Measurements from ENCODE around the gene JAKMIP1.
"Not testable (repeated sequence)": the region's sequence is repeated elsewhere in the genome, so short reads cannot be mapped to it uniquely, and the experiment has no call there.

JAKMIP1 gene

GRCh38 chr4:6142935-6143602 lies 57.3 kb downstream of the JAKMIP1 start:
- Histone ChIP-seq H3K4me1 (ENCODE audit: control insufficient read depth, insufficient read depth, low read length) (no peaks in the 10 kb centered on the region), H3K27ac (ENCODE audit: low read length) (no peak overlapping the region), H3K4me3 (ENCODE audit: low read length) (no peak overlapping the region), H3K27me3 (ENCODE audit: control insufficient read depth, insufficient read depth, low read length) (no peaks in the 10 kb centered on the region), H3K36me3 (ENCODE audit: control insufficient read depth, insufficient read depth, low read length) (no peaks in the 10 kb centered on the region), H3K9me3 (ENCODE audit: control insufficient read depth, insufficient read depth, low read length) (no peaks in the 10 kb centered on the region)
- DNase-seq (ENCODE audit: low read depth, low spot score): no peak
- no CpG with 5 or more reads among the region's 8 CpGs for WGBS (ENCODE audit: insufficient coverage, insufficient read length)

- no CpG with 5 or more reads among the region's 7 CpGs for WGBS (ENCODE audit: insufficient coverage, insufficient read length)
- H3K36me3 ChIP-seq (ENCODE audit: control insufficient read depth, insufficient read depth, low read length): no peaks in the 10 kb centered on the region
- no peaks in the 10 kb centered on the region for H3K4me1 ChIP-seq (ENCODE audit: control insufficient read depth, insufficient read depth, low read length)
- H3K27ac ChIP-seq (ENCODE audit: low read length): no peak overlapping the region
- H3K9me3 ChIP-seq (ENCODE audit: control insufficient read depth, insufficient read depth, low read length): no peaks in the 10 kb centered on the region
- H3K27me3 ChIP-seq (ENCODE audit: control insufficient read depth, insufficient read depth, low read length): no peaks in the 10 kb centered on the region
- H3K4me3 ChIP-seq (ENCODE audit: low read length): no peak overlapping the region
- DNase-seq (ENCODE audit: low read depth, low spot score): no peak
These were observed 57.8 kb downstream of the JAKMIP1 start for GRCh38 chr4:6142511-6142910.

DNA sequence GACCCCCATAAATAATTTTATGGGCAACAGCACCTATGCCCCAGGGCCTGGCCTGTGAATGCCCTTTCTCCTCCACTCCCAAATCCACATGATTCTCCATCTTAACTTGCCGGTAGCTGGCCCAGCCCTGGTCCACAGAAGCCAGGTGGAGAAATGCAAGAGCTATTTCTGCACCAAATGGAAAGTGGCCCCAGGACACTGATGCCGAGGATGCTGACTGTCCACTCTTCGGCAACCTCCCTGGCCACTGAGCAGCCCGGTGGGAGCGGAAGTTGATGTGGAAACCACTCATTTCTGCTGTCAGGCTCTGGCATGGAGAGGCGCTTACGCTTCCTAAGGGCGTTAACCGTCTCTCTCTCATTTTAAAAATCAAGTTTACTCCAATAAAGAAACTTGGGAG lies 58.8 kb downstream of the JAKMIP1 start:
- Histone ChIP-seq H3K27ac (ENCODE audit: low read length) (no peak overlapping the region), H3K27me3 (ENCODE audit: control insufficient read depth, insufficient read depth, low read length) (no peaks in the 10 kb centered on the region), H3K9me3 (ENCODE audit: control insufficient read depth, insufficient read depth, low read length) (no peaks in the 10 kb centered on the region), H3K4me3 (ENCODE audit: low read length) (no peak overlapping the region), H3K4me1 (ENCODE audit: control insufficient read depth, insufficient read depth, low read length) (peaks cover 1% of the 10 kb centered on the region; the same call in 1 of the 2 replicates), H3K36me3 (ENCODE audit: control insufficient read depth, insufficient read depth, low read length) (no peaks in the 10 kb centered on the region)
- DNase-seq (ENCODE audit: low read depth, low spot score): no peak
- WGBS (ENCODE audit: insufficient coverage, insufficient read length): no CpG with 5 or more reads among the region's 9 CpGs

DNA sequence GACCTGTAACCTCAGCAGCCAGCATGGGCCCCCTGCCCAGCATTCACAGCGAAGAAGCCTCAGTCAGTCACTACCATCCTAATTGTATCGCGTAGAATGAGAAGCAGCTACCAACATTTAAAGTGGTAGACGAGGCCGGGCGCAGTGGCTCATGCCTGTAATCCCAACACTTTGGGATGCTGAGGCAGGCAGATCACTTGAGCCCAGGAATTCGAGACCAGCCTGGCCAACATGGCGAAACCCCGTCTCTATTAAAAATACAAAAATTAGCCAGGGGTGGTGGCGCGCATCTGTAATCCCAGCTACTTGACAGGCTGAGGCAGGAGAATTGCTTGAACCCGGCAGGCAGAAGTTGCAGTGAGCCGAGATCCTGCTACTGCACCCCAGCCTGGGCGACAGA lies 59.3 kb downstream of the JAKMIP1 start:
- no CpG with 5 or more reads among the region's 14 CpGs for WGBS (ENCODE audit: insufficient coverage, insufficient read length)
- not testable (repeated sequence) for H3K9me3 ChIP-seq (ENCODE audit: control insufficient read depth, insufficient read depth, low read length)

GRCh38 chr4:6137747-6138135 lies 62.6 kb downstream of the JAKMIP1 start:
- no CpG with 5 or more reads among the region's 3 CpGs for WGBS (ENCODE audit: insufficient coverage, insufficient read length)
- Histone ChIP-seq H3K4me3 (ENCODE audit: low read length) (no peak overlapping the region), H3K27me3 (ENCODE audit: control insufficient read depth, insufficient read depth, low read length) (no peaks in the 10 kb centered on the region), H3K4me1 (ENCODE audit: control insufficient read depth, insufficient read depth, low read length) (peaks cover 2% of the 10 kb centered on the region; the same call in 1 of the 2 replicates), H3K27ac (ENCODE audit: low read length) (no peak overlapping the region), H3K9me3 (ENCODE audit: control insufficient read depth, insufficient read depth, low read length) (no peaks in the 10 kb centered on the region), H3K36me3 (ENCODE audit: control insufficient read depth, insufficient read depth, low read length) (no peaks in the 10 kb centered on the region)
- DNase-seq (ENCODE audit: low read depth, low spot score): no peak

More for the DNA sequence above, 59.3 kb downstream of the JAKMIP1 start:
- not testable (repeated sequence) for H3K36me3 ChIP-seq (ENCODE audit: control insufficient read depth, insufficient read depth, low read length); DNase-seq (ENCODE audit: low read depth, low spot score); H3K4me3 ChIP-seq (ENCODE audit: low read length); H3K27ac ChIP-seq (ENCODE audit: low read length); H3K4me1 ChIP-seq (ENCODE audit: control insufficient read depth, insufficient read depth, low read length); H3K27me3 ChIP-seq (ENCODE audit: control insufficient read depth, insufficient read depth, low read length)

GRCh38 chr4:6137027-6137746 lies 63.2 kb downstream of the JAKMIP1 start:
- WGBS (ENCODE audit: insufficient coverage, insufficient read length): no CpG with 5 or more reads among the region's 22 CpGs
- Histone ChIP-seq H3K27me3 (ENCODE audit: control insufficient read depth, insufficient read depth, low read length) (no peaks in the 10 kb centered on the region), H3K27ac (ENCODE audit: low read length) (no peak overlapping the region), H3K36me3 (ENCODE audit: control insufficient read depth, insufficient read depth, low read length) (no peaks in the 10 kb centered on the region), H3K9me3 (ENCODE audit: control insufficient read depth, insufficient read depth, low read length) (no peaks in the 10 kb centered on the region), H3K4me1 (ENCODE audit: control insufficient read depth, insufficient read depth, low read length) (peaks cover 2% of the 10 kb centered on the region; the same call in 1 of the 2 replicates), H3K4me3 (ENCODE audit: low read length) (no peak overlapping the region)
- no peak for DNase-seq (ENCODE audit: low read depth, low spot score)

DNA sequence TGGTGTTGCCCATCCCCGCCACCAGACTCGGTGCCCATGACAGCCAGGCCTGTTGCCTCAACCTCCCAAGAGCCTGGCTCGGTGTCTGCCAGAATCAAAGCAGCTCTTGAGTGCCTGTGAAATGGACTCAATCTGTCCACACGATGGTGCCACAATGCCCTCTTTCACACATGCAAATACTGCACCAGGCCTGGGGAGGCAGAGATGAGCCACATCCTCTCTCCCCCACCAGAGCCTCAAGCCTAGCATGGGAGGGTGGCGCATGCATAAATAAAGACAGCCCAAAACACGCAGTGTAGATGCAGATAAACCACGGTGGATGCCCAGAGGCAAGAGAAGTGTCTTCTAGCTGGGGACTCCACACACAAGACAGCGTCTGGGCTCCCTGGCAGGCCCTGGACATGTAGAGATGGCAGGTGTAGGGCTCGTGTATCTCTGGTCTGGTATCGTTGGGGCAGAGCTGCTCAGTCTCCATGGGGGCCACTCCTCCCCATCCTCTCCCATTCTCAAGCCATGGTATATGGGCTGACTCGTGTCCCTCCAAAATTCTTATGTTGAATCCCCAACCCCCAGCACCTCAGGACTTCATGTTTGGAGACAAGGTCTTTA lies 65.6 kb downstream of the JAKMIP1 start:
- no peaks in the 10 kb centered on the region for H3K9me3 ChIP-seq (ENCODE audit: control insufficient read depth, insufficient read depth, low read length)
- no peak overlapping the region for H3K27ac ChIP-seq (ENCODE audit: low read length)
- H3K4me3 ChIP-seq (ENCODE audit: low read length): no peak overlapping the region
- no CpG with 5 or more reads among the region's 11 CpGs for WGBS (ENCODE audit: insufficient coverage, insufficient read length)
- peaks cover 2% of the 10 kb centered on the region; the same call in 1 of the 2 replicates for H3K4me1 ChIP-seq (ENCODE audit: control insufficient read depth, insufficient read depth, low read length)
- DNase-seq (ENCODE audit: low read depth, low spot score): no peak
- no peaks in the 10 kb centered on the region for H3K27me3 ChIP-seq (ENCODE audit: control insufficient read depth, insufficient read depth, low read length)
- no peaks in the 10 kb centered on the region for H3K36me3 ChIP-seq (ENCODE audit: control insufficient read depth, insufficient read depth, low read length)

DNA sequence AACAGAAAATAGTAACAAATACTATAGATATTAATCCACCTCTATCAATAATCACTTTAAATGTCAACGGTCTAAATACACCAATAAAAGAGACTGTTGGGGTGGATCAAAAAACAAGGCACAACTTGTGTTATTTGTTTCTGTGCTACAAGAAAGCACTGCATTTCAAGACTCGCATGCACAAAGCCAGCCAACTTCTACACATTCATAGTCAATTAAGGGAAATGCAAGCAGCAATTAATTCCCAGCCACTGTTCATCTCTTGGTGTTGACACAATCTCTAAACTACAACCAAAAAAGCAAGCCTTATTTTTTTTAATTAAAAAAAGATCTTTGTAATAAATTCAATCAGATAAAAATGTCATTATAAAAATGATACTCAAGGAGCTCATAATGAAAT lies 67.6 kb downstream of the JAKMIP1 start:
- DNase-seq (ENCODE audit: low read depth, low spot score): no peak
- no peaks in the 10 kb centered on the region for H3K36me3 ChIP-seq (ENCODE audit: control insufficient read depth, insufficient read depth, low read length)
- H3K9me3 ChIP-seq (ENCODE audit: control insufficient read depth, insufficient read depth, low read length): no peaks in the 10 kb centered on the region
- no peak overlapping the region for H3K4me3 ChIP-seq (ENCODE audit: low read length)
- H3K27ac ChIP-seq (ENCODE audit: low read length): no peak overlapping the region
- no CpG with 5 or more reads among the region's 2 CpGs for WGBS (ENCODE audit: insufficient coverage, insufficient read length)
- peaks cover 2% of the 10 kb centered on the region; the same call in 1 of the 2 replicates for H3K4me1 ChIP-seq (ENCODE audit: control insufficient read depth, insufficient read depth, low read length)
- H3K27me3 ChIP-seq (ENCODE audit: control insufficient read depth, insufficient read depth, low read length): no peaks in the 10 kb centered on the region

DNA sequence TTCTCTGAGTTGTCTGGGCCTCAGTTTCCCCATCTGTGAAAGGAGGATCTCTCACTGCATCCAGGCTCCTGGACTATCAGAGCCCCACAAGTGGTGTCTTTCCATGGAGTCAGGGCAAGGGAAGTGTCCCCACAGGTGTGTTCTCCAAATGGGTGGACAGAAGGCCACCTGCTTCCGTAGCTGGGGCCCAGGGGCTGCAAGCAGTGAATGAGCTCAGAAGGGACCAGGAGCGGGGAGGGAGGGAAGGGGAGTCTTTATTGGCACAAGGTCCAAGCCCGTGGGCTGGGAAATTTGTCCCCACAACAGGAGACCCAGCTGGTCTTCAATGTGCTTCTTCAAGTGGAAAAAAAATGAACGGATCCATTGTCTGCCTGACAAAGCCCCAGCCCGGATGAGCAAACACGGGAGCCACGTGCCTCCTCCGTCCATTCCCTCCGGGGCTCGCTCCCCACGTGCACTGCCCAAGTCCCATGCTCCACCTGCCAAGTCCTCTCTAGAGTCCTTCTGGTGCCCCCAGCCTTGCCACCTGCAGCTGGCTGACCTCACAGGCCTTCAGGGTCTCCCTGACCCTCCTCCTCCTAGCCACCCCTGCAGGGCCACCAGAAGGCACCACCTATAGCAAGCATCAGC lies 72.0 kb downstream of the JAKMIP1 start:
- Histone ChIP-seq H3K4me3 (ENCODE audit: low read length) (no peak overlapping the region), H3K9me3 (ENCODE audit: control insufficient read depth, insufficient read depth, low read length) (no peaks in the 10 kb centered on the region), H3K27me3 (ENCODE audit: control insufficient read depth, insufficient read depth, low read length) (no peaks in the 10 kb centered on the region), H3K36me3 (ENCODE audit: control insufficient read depth, insufficient read depth, low read length) (no peaks in the 10 kb centered on the region), H3K27ac (ENCODE audit: low read length) (no peak overlapping the region), H3K4me1 (ENCODE audit: control insufficient read depth, insufficient read depth, low read length) (no peaks in the 10 kb centered on the region; the same call in 1 of the 2 replicates)
- WGBS (ENCODE audit: insufficient coverage, insufficient read length): no CpG with 5 or more reads among the region's 11 CpGs
- DNase-seq (ENCODE audit: low read depth, low spot score): no peak

- no peaks in the 10 kb centered on the region for H3K36me3 ChIP-seq (ENCODE audit: control insufficient read depth, insufficient read depth, low read length)
- no peak for DNase-seq (ENCODE audit: low read depth, low spot score)
- H3K4me1 ChIP-seq (ENCODE audit: control insufficient read depth, insufficient read depth, low read length): no peaks in the 10 kb centered on the region; the same call in 1 of the 2 replicates
- H3K27me3 ChIP-seq (ENCODE audit: control insufficient read depth, insufficient read depth, low read length): no peaks in the 10 kb centered on the region
- H3K9me3 ChIP-seq (ENCODE audit: control insufficient read depth, insufficient read depth, low read length): no peaks in the 10 kb centered on the region
- H3K4me3 ChIP-seq (ENCODE audit: low read length): no peak overlapping the region
- WGBS (ENCODE audit: insufficient coverage, insufficient read length): no CpG with 5 or more reads among the region's 20 CpGs
- H3K27ac ChIP-seq (ENCODE audit: low read length): no peak overlapping the region
These were observed 73.2 kb downstream of the JAKMIP1 start for GRCh38 chr4:6126971-6127745.

All from iPS DF 6.9 (cell line).